Erythroblast (primary cell): ENCODE measurements around the gene SPAG16.
A peak's percentile ranks its signal among the peaks of the same experiment; 100 is the strongest.

Experiments
- DNase-seq, 2 experiments: peaks; one replicate each; lab custom pipeline; 2025; lab: John Stamatoyannopoulos, UW
- GATA1 ChIP-seq: IDR thresholded peaks from 2 replicates; pipeline ENCODE4 v1.6.1; 2011; ENCODE audit warnings: low read depth, mild to moderate bottlenecking, control low read depth, low read length, moderate library complexity
- POLR2A ChIP-seq: IDR thresholded peaks from 2 replicates; pipeline ENCODE4 v1.6.1; 2011; ENCODE audit warnings: mild to moderate bottlenecking, low read length

Gene SPAG16

DNA sequence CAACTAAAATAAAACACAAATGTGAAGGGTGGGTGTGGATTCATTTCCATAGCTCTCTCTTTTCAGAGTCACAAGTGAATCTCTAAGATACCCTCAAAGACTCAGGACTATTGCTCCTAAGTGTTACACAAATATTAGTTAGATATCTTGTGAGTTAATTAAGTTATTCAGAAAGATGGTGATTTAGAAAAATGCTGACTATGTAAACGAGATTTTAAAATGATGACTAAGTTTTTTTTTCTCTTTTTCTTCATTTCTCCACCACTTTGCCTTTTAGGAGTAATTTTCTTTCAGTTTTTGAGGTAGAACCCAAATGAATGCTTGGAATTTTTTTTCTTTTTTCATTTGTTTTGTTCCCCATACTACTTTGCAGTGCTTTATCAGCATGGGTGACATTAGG lies 479.7 kb downstream of the SPAG16 start:
- no peak for TF ChIP-seq POLR2A
- TF ChIP-seq GATA1 = no peak
- DNase-seq = no peak

DNA sequence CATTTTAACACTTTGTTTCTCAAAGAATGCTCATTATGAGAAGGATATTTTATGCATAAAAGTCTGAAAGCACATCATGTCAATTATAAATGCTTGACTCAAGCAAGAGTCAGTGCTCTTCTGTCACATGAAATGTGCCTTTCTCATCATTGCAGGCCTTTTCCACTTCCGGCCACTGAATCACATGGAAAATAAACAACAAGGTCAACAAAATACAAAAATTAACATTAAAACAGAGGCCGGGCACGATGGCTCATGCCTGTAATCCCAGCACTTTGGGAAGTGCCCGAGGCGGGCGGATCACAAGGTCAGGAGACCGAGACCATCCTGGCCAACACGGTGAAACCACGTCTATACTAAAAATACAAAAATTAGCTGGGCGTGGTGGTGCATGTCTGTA lies 480.6 kb downstream of the SPAG16 start:
- DNase-seq = no peak
- TF ChIP-seq POLR2A (no peak), GATA1 (no peak)

DNA sequence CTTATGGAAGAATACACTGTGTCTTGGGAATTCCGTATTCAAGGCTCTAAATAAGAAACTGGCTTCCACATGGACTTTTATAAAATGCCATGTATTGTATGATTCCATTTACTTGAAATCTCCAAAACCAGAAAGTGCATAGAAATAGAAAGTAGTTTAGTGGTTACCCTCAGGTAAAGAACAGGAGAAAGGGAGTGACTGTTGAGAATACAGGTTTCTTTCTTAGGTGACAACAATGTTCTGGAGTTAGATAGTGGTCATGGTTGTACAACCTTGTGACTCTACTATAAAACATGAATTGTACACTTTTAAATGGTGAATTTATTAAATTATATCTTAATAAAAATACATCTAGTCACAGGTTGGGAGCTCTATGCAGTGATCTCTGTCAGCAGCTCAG lies 481.8 kb downstream of the SPAG16 start:
- DNase-seq = no peak
- TF ChIP-seq GATA1 = no peak
- TF ChIP-seq POLR2A = no peak

DNA sequence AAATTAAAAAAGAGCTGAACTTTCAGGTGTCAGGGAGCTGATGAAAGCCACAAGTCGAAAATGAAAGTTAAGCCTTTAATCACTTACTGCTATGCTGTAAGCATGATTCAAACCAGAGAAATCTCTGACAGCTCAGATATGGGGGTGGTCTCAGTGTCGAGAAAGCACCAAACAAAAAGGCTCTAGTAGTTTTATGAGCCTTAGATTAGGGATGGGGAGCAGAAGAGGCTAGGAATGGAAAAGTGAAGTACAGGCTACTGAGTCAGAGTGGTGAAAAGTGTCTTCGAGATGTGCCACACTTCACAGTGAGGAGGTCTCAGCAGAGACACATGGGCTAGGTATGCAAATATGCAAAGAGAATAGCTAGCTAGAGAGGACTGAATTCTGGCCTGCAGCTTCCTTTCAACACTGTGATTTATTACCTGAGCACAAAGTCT lies 482.2 kb downstream of the SPAG16 start:
- TF ChIP-seq POLR2A (no peak), GATA1 (no peak)
- no peak for DNase-seq

DNA sequence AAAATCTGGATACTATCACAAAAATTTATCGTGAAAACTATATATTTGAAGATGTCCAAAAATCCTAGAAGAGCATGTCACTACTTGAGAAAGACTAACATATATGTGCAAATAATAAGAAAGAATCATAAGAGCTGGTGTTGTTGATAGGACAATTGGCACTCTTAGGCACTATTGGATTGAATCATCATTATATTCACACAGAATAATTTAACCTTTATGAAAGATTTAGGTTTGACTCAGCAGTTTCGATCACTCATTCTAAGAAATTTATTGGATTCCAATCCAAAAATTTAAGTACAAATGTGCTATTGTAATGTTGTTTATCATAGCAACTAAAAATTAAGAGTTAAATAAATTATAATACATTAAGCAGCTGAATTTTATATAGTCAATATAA lies 503.6 kb downstream of the SPAG16 start:
- no peak for TF ChIP-seq GATA1
- no peak for TF ChIP-seq POLR2A
- no peak for DNase-seq

DNA sequence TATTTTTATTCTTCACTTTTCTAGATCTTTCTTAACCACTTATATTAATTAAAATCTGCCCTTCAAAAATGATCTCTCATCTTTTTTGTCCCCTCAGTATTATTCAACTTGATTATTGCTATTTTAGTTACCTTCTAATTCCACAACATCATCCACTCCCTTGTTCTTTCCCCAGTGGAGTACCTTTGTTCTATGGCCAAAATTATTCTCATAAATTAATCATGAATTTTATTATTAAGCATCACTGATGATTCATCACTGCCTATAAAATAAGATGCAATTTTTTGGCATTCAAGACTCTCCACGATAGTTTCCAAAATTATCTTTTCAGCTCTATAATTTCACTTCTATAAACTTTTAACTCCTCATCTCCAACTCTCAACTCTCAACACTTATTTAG lies 505.7 kb downstream of the SPAG16 start:
- DNase-seq = no peak
- no peak for TF ChIP-seq GATA1
- TF ChIP-seq POLR2A = no peak

DNA sequence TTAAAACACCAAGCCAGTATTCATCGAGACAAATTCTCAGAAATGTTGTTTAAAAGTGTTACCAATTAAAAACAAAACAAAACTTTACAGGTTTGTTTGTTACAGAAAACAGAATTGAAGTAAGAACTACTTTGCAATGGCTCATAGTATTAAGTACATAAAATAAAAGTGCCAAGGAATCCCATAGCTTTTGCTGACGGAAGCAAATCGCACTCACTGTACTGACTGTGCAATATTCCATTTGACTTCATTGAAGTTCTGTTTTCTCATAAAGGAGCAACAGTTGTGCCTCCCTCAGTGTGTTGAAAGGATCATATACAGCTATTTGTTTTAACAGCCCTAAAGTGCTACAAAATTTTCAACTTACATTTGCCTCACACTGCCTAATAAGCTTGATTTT lies 507.8 kb downstream of the SPAG16 start:
- no peak for TF ChIP-seq GATA1
- no peak for TF ChIP-seq POLR2A
- no peak for DNase-seq

DNA sequence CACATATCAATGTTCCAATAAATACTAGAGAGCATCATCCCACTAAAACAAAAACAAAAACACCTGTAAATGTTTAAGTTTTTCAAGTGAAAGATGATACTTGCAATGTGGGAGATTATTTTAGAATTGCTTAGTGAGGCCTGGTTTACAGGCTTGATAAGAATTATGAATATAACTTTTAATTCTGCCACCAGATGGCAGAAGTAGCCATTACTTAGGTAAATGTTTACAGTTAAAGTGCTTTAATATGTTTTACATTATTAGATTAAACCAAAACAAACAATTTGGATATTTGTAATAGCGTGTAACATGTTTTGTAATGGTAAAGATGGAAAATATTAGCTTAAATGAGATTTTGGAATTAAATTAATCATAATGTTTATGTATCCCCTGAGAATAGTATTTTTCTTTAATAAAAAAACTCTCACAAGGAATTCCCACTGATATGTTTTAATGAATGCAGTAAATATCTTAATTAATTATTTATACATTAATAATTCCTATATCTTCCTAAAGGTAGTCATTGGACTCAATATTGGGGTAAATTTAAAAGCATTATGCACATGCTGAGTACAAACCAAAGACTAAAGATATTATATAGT lies 522.0 kb downstream of the SPAG16 start:
- TF ChIP-seq GATA1 = no peak
- no peak for TF ChIP-seq POLR2A
- peak in 1 of 2 experiments; percentile 25 for DNase-seq

DNA sequence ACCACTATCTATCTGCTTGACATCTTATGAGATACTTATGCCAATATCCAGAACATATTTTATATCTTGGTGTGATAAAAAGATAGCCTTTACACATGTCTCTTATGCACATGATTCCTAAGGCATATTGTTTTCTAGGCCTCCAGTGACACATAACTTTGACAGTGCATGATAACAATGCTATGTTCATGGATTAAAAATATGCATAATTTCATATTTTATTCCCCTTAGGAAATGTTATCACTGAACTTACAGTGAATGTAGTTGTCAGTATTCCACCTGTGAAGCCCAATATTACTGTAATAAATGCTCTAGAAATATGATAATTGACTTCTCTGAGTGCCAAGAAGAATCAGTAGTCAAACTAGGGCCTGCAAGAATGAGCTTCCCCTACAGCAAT lies 532.3 kb downstream of the SPAG16 start:
- TF ChIP-seq GATA1 (no peak), POLR2A (no peak)
- no peak for DNase-seq

DNA sequence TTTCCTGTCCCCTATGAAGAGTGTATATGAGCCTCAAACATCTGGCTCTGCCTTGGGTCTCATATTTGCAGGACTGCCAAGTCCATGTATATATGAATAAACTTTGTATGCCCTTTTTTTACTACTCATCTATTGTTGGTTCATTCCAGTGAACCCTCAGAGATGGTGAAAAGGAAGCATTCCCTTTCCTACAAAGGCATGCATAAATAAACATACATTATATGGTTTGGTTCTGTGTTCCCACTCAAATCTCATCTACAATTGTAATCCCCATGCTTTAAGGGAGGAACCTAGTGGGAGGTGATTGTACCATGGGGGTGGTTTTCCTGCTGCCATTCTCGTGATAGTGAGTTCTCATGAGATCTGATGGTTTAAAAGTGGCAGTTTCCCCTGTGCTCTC lies 534.2 kb downstream of the SPAG16 start:
- no peak for DNase-seq
- TF ChIP-seq GATA1 (no peak), POLR2A (no peak)

DNA sequence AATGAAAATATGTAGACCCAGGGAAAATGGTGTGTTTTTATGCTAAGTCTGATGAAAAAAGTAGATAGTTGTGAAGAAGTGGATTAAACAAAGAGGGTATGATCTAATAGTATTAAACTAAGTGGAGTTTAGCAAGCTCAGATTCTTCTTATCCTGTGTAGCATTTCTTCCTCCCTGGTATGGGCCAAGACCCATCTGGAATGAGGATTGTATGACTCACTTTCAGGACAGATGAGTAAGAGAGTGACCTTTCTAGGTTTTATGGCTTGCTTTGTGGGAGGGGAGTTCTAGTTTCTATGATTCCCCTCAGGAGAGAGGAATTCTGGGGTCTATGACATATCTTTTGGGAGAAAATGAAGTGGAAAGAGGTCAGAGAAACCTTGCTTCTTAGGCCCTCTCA lies 550.1 kb downstream of the SPAG16 start:
- TF ChIP-seq GATA1 (no peak), POLR2A (no peak)
- no peak for DNase-seq

DNA sequence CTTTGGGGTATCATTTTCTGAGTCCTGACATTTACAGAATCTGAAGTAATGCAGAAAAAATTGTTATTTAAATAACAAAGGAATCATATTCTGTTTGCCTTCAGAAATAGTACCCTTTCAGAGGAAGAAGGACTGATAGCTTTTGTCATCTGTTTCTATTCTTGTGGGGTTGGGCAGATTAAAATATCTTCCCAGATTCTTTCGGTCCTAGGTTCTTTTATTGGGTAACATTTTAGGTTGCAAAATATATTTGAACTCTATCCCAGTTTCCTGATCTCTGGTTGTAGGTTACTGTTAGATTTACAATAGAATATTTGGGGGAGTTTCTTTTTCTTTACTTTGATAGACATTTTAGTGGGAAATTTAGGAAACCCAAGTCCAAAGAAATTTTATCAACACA lies 550.5 kb downstream of the SPAG16 start:
- no peak for TF ChIP-seq POLR2A
- no peak for TF ChIP-seq GATA1
- DNase-seq = no peak

DNA sequence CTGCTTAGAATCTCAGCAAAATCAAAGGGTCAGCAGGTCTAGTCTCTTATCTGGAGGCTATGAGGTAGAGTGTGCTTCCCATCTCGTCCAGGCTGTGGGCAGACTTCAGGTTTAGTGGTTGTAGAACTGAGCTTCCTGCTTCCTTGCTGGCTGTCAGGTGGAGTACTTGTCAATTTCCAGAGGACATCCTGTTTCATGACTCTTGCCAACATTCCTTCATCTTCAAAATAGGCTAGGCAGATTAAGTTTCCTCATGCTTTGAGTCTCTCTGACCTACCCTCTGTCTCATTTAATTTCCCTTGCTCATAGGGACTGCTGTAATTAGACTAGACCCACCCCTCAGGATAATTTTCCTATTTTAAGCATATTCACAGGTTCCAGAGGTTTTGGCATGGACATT lies 562.6 kb downstream of the SPAG16 start:
- no peak for TF ChIP-seq GATA1
- TF ChIP-seq POLR2A = no peak
- no peak for DNase-seq

DNA sequence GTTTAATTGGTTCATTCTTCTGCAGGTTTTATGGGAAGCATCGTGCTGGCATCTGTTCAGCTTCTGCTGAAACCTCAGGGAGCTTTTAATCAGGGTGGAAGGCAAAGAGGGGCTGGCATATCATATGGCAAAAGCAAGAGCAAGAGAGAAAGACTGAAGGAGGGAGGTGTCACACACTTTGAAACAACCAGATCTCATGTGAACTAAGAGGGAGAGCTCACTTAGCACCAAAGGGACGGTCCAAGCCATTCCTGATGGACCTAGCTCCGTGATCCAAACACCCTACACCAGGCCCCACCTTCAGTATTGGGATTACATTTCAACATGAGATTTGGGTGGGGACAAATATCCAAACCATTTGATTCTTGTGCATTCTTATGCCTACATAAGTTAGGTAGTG lies 563.1 kb downstream of the SPAG16 start:
- DNase-seq = no peak
- TF ChIP-seq POLR2A (no peak), GATA1 (no peak)

DNA sequence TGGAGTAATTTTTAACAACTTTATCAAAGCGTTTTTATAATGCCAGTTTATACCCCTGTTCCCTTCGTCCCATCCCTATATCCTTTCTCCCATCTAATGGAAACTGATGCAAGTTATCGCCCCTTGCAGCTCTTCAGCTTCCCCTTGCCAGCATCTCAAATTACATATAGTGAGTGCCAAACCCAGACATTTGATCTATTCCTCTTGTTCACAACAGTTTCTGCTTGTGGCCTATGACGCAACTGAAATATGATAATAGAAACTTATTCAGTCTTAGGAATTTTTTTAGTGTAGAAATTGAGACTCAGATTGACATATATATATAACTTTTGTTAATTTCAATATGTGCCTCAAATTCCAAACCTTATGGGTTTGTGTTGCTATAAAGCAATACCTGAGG lies 564.4 kb downstream of the SPAG16 start:
- no peak for DNase-seq
- no peak for TF ChIP-seq POLR2A
- TF ChIP-seq GATA1 = no peak

DNA sequence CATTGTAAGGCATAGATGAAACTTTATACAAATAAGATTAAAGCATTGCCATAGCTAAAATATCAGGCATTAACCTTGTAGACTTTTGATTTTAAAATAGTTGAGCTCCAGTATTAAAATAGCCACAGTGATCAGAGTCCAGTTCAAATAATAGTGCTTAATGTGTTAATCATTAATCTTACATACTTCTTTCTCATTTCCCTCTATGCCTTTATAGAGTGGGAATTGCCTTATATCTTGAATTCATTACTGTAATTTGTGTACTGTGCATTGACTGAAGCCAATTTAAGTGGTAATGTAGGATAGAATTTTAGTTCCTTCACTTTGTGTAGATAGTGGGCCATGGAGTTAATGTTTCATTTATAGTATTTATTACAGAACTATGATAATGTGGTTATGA lies 577.4 kb downstream of the SPAG16 start:
- no peak for TF ChIP-seq POLR2A
- no peak for TF ChIP-seq GATA1
- no peak for DNase-seq
